HepG2 (cell line): ENCODE results near the gene ABHD12. TPM values are rescaled to one million over a fixed set of nuclear protein-coding genes. Genes with fewer than 3 reads are reported as not detected.

Experiments used
- ATAC-seq: fragments of 200-7000 bp; cut with Tn5 transposase; 3 replicates; pipeline ENCODE4 v1.9.1; 2020; ENCODE audit warnings: mild to moderate bottlenecking, moderate library complexity
- BruUV-seq: library from RNA; stranded (reverse); fragments of 400-500 nt; replicated peaks from 2 replicates; lab custom pipeline; 2021; lab: Mats Ljungman, UMichigan
- CTCF ChIA-PET: fragments of 300-600 bp; formaldehyde crosslinking; extraction: SDS; loops from one replicate; lab custom pipeline; 2021; ENCODE audit warnings: low total read pairs, inconsistent platforms, low intra/inter-chr PET ratio; lab: Yijun Ruan, JAX
- POLR2A ChIA-PET: fragments of 350-600 bp; sonication (Branson Sonifier 250); formaldehyde crosslinking; loops from one replicate; lab custom pipeline; 2020; ENCODE audit warnings: antibody characterized with exemption, inconsistent platforms; lab: Yijun Ruan, JAX
- DNase-seq: peaks from one replicate; pipeline ENCODE4 v3.0.0-alpha.2; 2015; ENCODE audit warnings: low spot score
- FAIRE-seq: peaks from 3 replicates; lab custom pipeline; 2011; peaks lifted over from hg19 to GRCh38; lab: Jason Lieb, UNC
- H2AFZ ChIP-seq: one replicate; pipeline ENCODE4 v1.6.1; 2011; ENCODE audit warnings: low read length, inconsistent platforms
- H3K27ac ChIP-seq: fragments of 300-600 bp; 3 replicates; pipeline ENCODE4 v1.8.0; 2011; ENCODE audit warnings: mixed run types, mild to moderate bottlenecking, mixed read lengths, low read length, inconsistent platforms; ENCODE audit not compliant: insufficient read depth; ENCODE audit errors: extremely low read length
- H3K27me3 ChIP-seq, 2 experiments: fragments of 200-600 bp in 1 of 2; 2 replicates in 1 of 2; 3 replicates in 1 of 2; pipeline versions ENCODE4 v1.6.0 to v1.8.0; 2011; ENCODE audit warnings: low read length in 2 of 2, mild to moderate bottlenecking in 2 of 2, moderate library complexity in 2 of 2, inconsistent platforms in 1 of 2; ENCODE audit not compliant: insufficient read depth in 2 of 2, control insufficient read depth in 1 of 2
- H3K36me3 ChIP-seq, 2 experiments: fragments of 200-600 bp in 1 of 2; replicated peaks in 1 of 2; 2 replicates in 1 of 2; 3 replicates in 1 of 2; pipeline versions ENCODE4 v1.5.1 to v1.8.0; 2011; ENCODE audit warnings: low read length in 2 of 2, inconsistent platforms in 1 of 2; ENCODE audit not compliant: insufficient read depth in 2 of 2, control insufficient read depth in 1 of 2
- H3K4me1 ChIP-seq: 2 replicates; pipeline ENCODE4 v1.5.1; 2012; ENCODE audit warnings: low read length, inconsistent platforms; ENCODE audit not compliant: insufficient read depth
- H3K4me2 ChIP-seq: 2 replicates; pipeline ENCODE4 v1.6.0; 2011; ENCODE audit warnings: low read depth, low read length, inconsistent platforms
- H3K4me3 ChIP-seq, 3 experiments: fragments of 200-600 bp in 1 of 3; sonication (generic), shearing (Covaris generic) in 1 of 3; replicated peaks in 1 of 3; 2 replicates each; pipeline ENCODE4 v1.5.1; 2011 to 2016; ENCODE audit warnings: low read length in 3 of 3, inconsistent platforms in 2 of 3, low read depth in 2 of 3, mild to moderate bottlenecking in 2 of 3, control low read depth in 1 of 3, mixed read lengths in 1 of 3; ENCODE audit not compliant: insufficient read depth in 1 of 3
- H3K79me2 ChIP-seq: one replicate; pipeline ENCODE4 v1.6.1; 2011; ENCODE audit warnings: low read length, inconsistent platforms; ENCODE audit not compliant: insufficient read depth
- H3K9ac ChIP-seq: 2 replicates; pipeline ENCODE4 v1.6.0; 2011; ENCODE audit warnings: mild to moderate bottlenecking, low read depth, low read length, inconsistent platforms; ENCODE audit not compliant: insufficient read depth
- H3K9me3 ChIP-seq: 2 replicates; pipeline ENCODE4 v1.5.1; 2012; ENCODE audit warnings: mild to moderate bottlenecking, low read length
- H4K20me1 ChIP-seq: 2 replicates; pipeline ENCODE4 v1.6.0; 2011; ENCODE audit warnings: inconsistent platforms, mild to moderate bottlenecking, low read length, moderate library complexity; ENCODE audit not compliant: insufficient read depth
- AGO2 ChIP-seq: fragments of 200-400 bp; formaldehyde crosslinking; optimal IDR thresholded peaks from 2 replicates; pipeline ENCODE3; 2017; ENCODE audit warnings: mild to moderate bottlenecking, low read depth, low read length, moderate library complexity
- ATF1 ChIP-seq: IDR thresholded peaks from 2 replicates; pipeline ENCODE4 v1.6.1; 2016; ENCODE audit warnings: mild to moderate bottlenecking, control low read depth
- FLYWCH1 ChIP-seq: sonication (generic); formaldehyde crosslinking; IDR thresholded peaks from 2 replicates; pipeline ENCODE4 v1.8.1; 2023; ENCODE audit warnings: mild to moderate bottlenecking, missing genetic modification reagents
- HOXA3 ChIP-seq: sonication (generic); formaldehyde crosslinking; IDR thresholded peaks from 2 replicates; pipeline ENCODE4 v1.5.0; 2020; ENCODE audit warnings: missing genetic modification reagents
- HOXA5 ChIP-seq: sonication (generic); formaldehyde crosslinking; IDR thresholded peaks from 2 replicates; pipeline ENCODE4 v1.4.0; 2020; ENCODE audit warnings: missing genetic modification reagents
- HOXA7 ChIP-seq: sonication (generic); formaldehyde crosslinking; IDR thresholded peaks from 2 replicates; pipeline ENCODE4 v1.8.1; 2022; ENCODE audit warnings: mild to moderate bottlenecking, missing genetic modification reagents, moderate library complexity
- MBNL3 ChIP-seq: fragments of 250-450 bp; sonication (Bioruptor Pico); conservative IDR thresholded peaks from 2 replicates; pipeline ENCODE4 v1.8.0; 2022; ENCODE audit warnings: mild to moderate bottlenecking, inconsistent platforms
- MEF2D ChIP-seq: sonication (generic); formaldehyde crosslinking; IDR thresholded peaks from 2 replicates; pipeline ENCODE4 v1.5.1; 2020; ENCODE audit warnings: mild to moderate bottlenecking, missing genetic modification reagents
- NCOA5 ChIP-seq: sonication (generic); formaldehyde crosslinking; IDR thresholded peaks from 2 replicates; pipeline ENCODE4 v1.4.0; 2020; ENCODE audit warnings: missing genetic modification reagents
- POLR2AphosphoS5 ChIP-seq: IDR thresholded peaks from 2 replicates; pipeline ENCODE4 v1.6.1; 2012; ENCODE audit warnings: low read depth, low read length
- RBM22 ChIP-seq: fragments of 200-400 bp; formaldehyde crosslinking; optimal IDR thresholded peaks from 2 replicates; pipeline ENCODE3; 2017; ENCODE audit warnings: mild to moderate bottlenecking, low read length, moderate library complexity
- RXRA ChIP-seq: sonication (generic); formaldehyde crosslinking; IDR thresholded peaks from 2 replicates; pipeline ENCODE4 v1.5.1; 2020; ENCODE audit warnings: missing genetic modification reagents
- XRCC5 ChIP-seq: fragments of 200-400 bp; formaldehyde crosslinking; optimal IDR thresholded peaks from 2 replicates; pipeline ENCODE3; 2017; ENCODE audit warnings: mild to moderate bottlenecking, low read length
- ZNF354B ChIP-seq: sonication (generic); formaldehyde crosslinking; IDR thresholded peaks from 2 replicates; pipeline ENCODE4 v1.8.0; 2022; ENCODE audit warnings: mild to moderate bottlenecking, missing genetic modification reagents
- ZNF556 ChIP-seq: sonication (generic); formaldehyde crosslinking; IDR thresholded peaks from 2 replicates; pipeline ENCODE4 v1.4.0; 2020; ENCODE audit warnings: mild to moderate bottlenecking, missing genetic modification reagents, borderline replicate concordance
- WGBS: methylation state at CpG from one replicate; pipeline ENCODE4 v1.1.6; 2017; ENCODE audit warnings: low lambda C conversion rate; 5-methylcytosine and 5-hydroxymethylcytosine counted together
- in situ Hi-C: cut with HindIII; loops from 2 replicates; pipeline ENCODE4 v1.10.0; 2017; ENCODE audit warnings: low pct_unique_long_range_greater_than_20kb; ENCODE audit not compliant: extremely low pct_ligation_motif_present
- intact Hi-C: fragments of 100-400 bp; cut with micrococcal nuclease; formaldehyde crosslinking; loops from one replicate; pipeline ENCODE4 v1.10.0; 2022; ENCODE audit not compliant: unreplicated experiment
- polyA plus RNA-seq, 8 experiments: library from polyadenylated mRNA; depleted of rRNA in 3 of 8; stranded (reverse) in 7 of 8; unstranded in 1 of 8; fragments of >200 nt; fragmentation: Illumina TruSeq in 4 of 8; extraction: Trizol in 4 of 8; gene quantifications; 2 replicates each; pipeline versions ENCODE4 v1.2.1 to v1.2.3, GENCODE V29; 2011 to 2016; ENCODE audit warnings: low read depth in 4 of 8, missing spikeins in 1 of 8, mixed read lengths in 1 of 8; ENCODE audit not compliant: insufficient read depth in 1 of 8
- total RNA-seq, 5 experiments: library from RNA; depleted of rRNA; stranded (reverse); fragments of >200 nt; fragmentation: Illumina TruSeq; extraction: Trizol; gene quantifications; 2 replicates each; pipeline ENCODE4 v1.2.3, GENCODE V29; 2016; ENCODE audit warnings: low read depth in 1 of 5
- TF ChIP-seq, protein P1 (sequence below): sonication (generic); formaldehyde crosslinking; IDR thresholded peaks from 2 replicates; pipeline ENCODE4 v1.9.0; 2022; ENCODE audit warnings: low read depth, missing genetic modification reagents
- TF ChIP-seq, protein P2 (sequence below): sonication (generic); formaldehyde crosslinking; IDR thresholded peaks from 2 replicates; pipeline ENCODE4 v1.5.0; 2020; ENCODE audit warnings: mild to moderate bottlenecking, missing genetic modification reagents

The ABHD12 gene
- total and polyA plus RNA-seq, 2 of the 13 experiments (the other 11 are each of a cell fraction or from before 2014, with no cell fraction given) = 23.5 to 72.1 TPM

DNA sequence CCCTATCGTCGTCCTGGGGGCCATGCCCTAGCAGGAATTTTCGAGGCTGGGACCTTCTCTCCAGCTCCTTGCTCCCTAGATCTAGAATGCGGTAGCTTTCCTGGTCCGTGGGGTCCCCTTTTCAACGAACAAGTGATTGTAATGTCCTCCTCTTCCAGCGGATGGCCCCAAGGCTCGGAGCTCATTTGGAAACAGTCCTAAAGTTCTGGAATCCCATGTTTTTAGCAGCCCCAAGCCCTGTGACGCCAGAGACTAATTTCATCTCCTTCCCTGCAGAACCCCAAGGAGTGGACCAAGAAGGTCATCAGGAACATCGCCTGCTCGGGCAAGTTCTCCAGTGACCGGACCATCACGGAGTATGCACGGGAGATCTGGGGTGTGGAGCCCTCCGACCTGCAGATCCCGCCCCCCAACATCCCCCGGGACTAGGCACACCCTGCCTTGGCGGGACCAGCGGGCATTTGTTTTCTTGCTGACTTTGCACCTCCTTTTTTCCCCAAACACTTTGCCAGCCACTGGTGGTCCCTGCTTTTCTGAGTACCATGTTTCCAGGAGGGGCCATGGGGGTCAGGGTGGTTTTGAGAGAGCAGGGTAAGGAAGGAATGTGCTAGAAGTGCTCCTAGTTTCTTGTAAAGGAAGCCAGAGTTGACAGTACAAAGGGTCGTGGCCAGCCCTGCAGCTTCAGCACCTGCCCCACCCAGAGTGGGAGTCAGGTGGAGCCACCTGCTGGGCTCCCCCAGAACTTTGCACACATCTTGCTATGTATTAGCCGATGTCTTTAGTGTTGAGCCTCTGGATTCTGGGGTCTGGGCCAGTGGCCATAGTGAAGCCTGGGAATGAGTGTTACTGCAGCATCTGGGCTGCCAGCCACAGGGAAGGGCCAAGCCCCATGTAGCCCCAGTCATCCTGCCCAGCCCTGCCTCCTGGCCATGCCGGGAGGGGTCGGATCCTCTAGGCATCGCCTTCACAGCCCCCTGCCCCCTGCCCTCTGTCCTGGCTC, 94.2 kb downstream of the ABHD12 start (continued):
- no peak for TF ChIP-seq MBNL3 (CRISPR knock-in tag)

GRCh38 chr20:25295386-25296093, 95.1 kb downstream of the ABHD12 start:
- Histone ChIP-seq H2AFZ (no peak overlapping the region), H3K4me3 (no peak overlapping the region), H3K79me2 (no peaks in the 10 kb centered on the region), H3K27ac (no peak overlapping the region), H3K4me2 (no peak overlapping the region), H4K20me1 (no peaks in the 10 kb centered on the region), H3K36me3 (peaks cover 10 to 11% of the 10 kb centered on the region in 2 experiments; a peak in 4 of 5 replicates), H3K9me3 (no peaks in the 10 kb centered on the region), H3K4me1 (0 out of 2 replicates have a peak, but pooled peaks cover 5% of the 10 kb centered on the region), H3K9ac (no peak overlapping the region), H3K27me3 (no peaks in the 10 kb centered on the region)
- ChIA-PET POLR2A (interaction anchor here (1.5 to 1.6 kb wide), 2 partner anchors 103 to 112 kb away, joined by 4 to 6 read pairs; partner anchors contain the start of gene GINS1), CTCF (interaction anchor here (0.7 to 6.9 kb wide), 4 partner anchors 94 to 301 kb away, joined by 4 to 157 read pairs (median 9); no protein-coding TSS in a partner anchor)
- no peak for FAIRE-seq
- WGBS = 89% methylated on average over 9 of the region's 10 CpGs
- intact Hi-C loops = loop anchor here (10.0 kb wide), 1 partner anchor 99 kb away; the partner anchor contains the start of gene ABHD12
- peak; percentile 6; the same call in 1 of the 3 replicates for ATAC-seq
- no TSS peak for BruUV-seq
- in situ Hi-C loops = loop anchor here (5.0 to 10.0 kb wide), 2 partner anchors 102 to 301 kb away; partner anchors contain the start of gene APMAP
- no peak for DNase-seq
- TF ChIP-seq AGO2 = peak; percentile 81
- peak; percentile 16 for TF ChIP-seq XRCC5
- 0 out of 2 replicates have a peak, but pooled peaks have one; percentile 22 for TF ChIP-seq FLYWCH1 (CRISPR knock-in tag)
- TF ChIP-seq ZNF354B = no peak
- no peak for TF ChIP-seq ZNF556 (CRISPR knock-in tag)
- 0 out of 2 replicates have a peak, but pooled peaks have one; percentile 6 for TF ChIP-seq POLR2AphosphoS5
- no peak for TF ChIP-seq MEF2D
- TF ChIP-seq RXRA (CRISPR knock-in tag) = no peak
- peak; percentile 4 for TF ChIP-seq RBM22
- no peak for TF ChIP-seq HOXA3 (CRISPR knock-in tag)
- no peak for TF ChIP-seq ATF1
- TF ChIP-seq, protein P1, sequence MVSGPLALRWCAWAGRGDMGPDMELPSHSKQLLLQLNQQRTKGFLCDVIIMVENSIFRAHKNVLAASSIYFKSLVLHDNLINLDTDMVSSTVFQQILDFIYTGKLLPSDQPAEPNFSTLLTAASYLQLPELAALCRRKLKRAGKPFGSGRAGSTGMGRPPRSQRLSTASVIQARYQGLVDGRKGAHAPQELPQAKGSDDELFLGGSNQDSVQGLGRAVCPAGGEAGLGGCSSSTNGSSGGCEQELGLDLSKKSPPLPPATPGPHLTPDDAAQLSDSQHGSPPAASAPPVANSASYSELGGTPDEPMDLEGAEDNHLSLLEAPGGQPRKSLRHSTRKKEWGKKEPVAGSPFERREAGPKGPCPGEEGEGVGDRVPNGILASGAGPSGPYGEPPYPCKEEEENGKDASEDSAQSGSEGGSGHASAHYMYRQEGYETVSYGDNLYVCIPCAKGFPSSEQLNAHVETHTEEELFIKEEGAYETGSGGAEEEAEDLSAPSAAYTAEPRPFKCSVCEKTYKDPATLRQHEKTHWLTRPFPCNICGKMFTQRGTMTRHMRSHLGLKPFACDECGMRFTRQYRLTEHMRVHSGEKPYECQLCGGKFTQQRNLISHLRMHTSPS (CRISPR knock-in tag) = no peak
- TF ChIP-seq, protein P2, sequence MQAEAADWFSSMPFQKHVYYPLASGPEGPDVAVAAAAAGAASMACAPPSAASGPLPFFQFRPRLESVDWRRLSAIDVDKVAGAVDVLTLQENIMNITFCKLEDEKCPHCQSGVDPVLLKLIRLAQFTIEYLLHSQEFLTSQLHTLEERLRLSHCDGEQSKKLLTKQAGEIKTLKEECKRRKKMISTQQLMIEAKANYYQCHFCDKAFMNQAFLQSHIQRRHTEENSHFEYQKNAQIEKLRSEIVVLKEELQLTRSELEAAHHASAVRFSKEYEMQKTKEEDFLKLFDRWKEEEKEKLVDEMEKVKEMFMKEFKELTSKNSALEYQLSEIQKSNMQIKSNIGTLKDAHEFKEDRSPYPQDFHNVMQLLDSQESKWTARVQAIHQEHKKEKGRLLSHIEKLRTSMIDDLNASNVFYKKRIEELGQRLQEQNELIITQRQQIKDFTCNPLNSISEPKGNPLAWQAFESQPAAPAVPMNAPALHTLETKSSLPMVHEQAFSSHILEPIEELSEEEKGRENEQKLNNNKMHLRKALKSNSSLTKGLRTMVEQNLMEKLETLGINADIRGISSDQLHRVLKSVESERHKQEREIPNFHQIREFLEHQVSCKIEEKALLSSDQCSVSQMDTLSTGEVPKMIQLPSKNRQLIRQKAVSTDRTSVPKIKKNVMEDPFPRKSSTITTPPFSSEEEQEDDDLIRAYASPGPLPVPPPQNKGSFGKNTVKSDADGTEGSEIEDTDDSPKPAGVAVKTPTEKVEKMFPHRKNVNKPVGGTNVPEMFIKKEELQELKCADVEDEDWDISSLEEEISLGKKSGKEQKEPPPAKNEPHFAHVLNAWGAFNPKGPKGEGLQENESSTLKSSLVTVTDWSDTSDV = no peak
- no peak for TF ChIP-seq HOXA5 (CRISPR knock-in tag)
- no peak for TF ChIP-seq HOXA7 (CRISPR knock-in tag)
- no peak for TF ChIP-seq NCOA5 (CRISPR knock-in tag)
